GM12892 (cell line): ENCODE data around the gene NPIPB8.

ENCODE experiments used
- POLR2A ChIP-seq: IDR thresholded peaks from 2 replicates; pipeline ENCODE4 v1.6.1; 2011; ENCODE audit warnings: low read depth, low read length, control low read depth
- POLR2AphosphoS5 ChIP-seq: IDR thresholded peaks from 2 replicates; pipeline ENCODE4 v1.6.1; 2011; ENCODE audit warnings: low read depth, low read length, control low read depth
- TAF1 ChIP-seq: IDR thresholded peaks from 2 replicates; pipeline ENCODE4 v1.6.1; 2011; ENCODE audit warnings: low read depth, mild to moderate bottlenecking, control low read depth, low read length, borderline replicate concordance

- TF ChIP-seq POLR2AphosphoS5 (no peak), POLR2A (no peak), TAF1 (no peak)
Observed at GRCh38 chr16:28589930-28590329, 47.9 kb upstream of the NPIPB8 start.
